Renal pelvis (tissue), 4 donors: ENCODE measurements around the gene AGAP2. TPM values are rescaled to one million over a fixed set of nuclear protein-coding genes. Genes with fewer than 3 reads are reported as not detected.

Experiments used
- DNase-seq: peaks from one replicate; pipeline ENCODE4 v3.0.0-alpha.2; 2013
- polyA plus RNA-seq, 3 donors: library from polyadenylated mRNA; unstranded; fragments of 120-200 nt; gene quantifications; one replicate each; pipeline ENCODE4 v1.2.1, GENCODE V29; 2013; ENCODE audit not compliant: insufficient read length in 3 of 3

Gene AGAP2
- polyA plus RNA-seq, 3 donors = 0.93 to 1.9 (median 1.5) TPM

- no peak for DNase-seq
These were observed 778 bp downstream of the AGAP2 start for GRCh38 chr12:57737467-57738460.

- no peak for DNase-seq
These were observed 1.6 kb downstream of the AGAP2 start for GRCh38 chr12:57736741-57737466.

- no peak for DNase-seq
These were observed 2.4 kb downstream of the AGAP2 start for GRCh38 chr12:57735952-57736740.

GRCh38 chr12:57735198-57735855, 3.2 kb downstream of the AGAP2 start:
- no peak for DNase-seq

GRCh38 chr12:57734591-57734990, 4.0 kb downstream of the AGAP2 start:
- DNase-seq = no peak

- DNase-seq = no peak
These were observed 4.6 kb downstream of the AGAP2 start for GRCh38 chr12:57733928-57734327.

GRCh38 chr12:57732726-57733593, 5.6 kb downstream of the AGAP2 start:
- no peak for DNase-seq

GRCh38 chr12:57732270-57732669, 6.3 kb downstream of the AGAP2 start:
- no peak for DNase-seq

- DNase-seq = no peak
These were observed 7.0 kb downstream of the AGAP2 start for GRCh38 chr12:57731411-57732080.

- no peak for DNase-seq
These were observed 8.0 kb downstream of the AGAP2 start for GRCh38 chr12:57730336-57731067.

GRCh38 chr12:57729321-57729844, 9.2 kb downstream of the AGAP2 start:
- DNase-seq = no peak

- no peak for DNase-seq
These were observed 10.7 kb downstream of the AGAP2 start for GRCh38 chr12:57727758-57728395.

- no peak for DNase-seq
These were observed 11.4 kb downstream of the AGAP2 start for GRCh38 chr12:57726884-57727757.

GRCh38 chr12:57726151-57726883, 12.2 kb downstream of the AGAP2 start:
- peak; percentile 58 for DNase-seq

GRCh38 chr12:57725851-57726150, 12.7 kb downstream of the AGAP2 start:
- DNase-seq = no peak

GRCh38 chr12:57724936-57725740, 13.4 kb downstream of the AGAP2 start:
- DNase-seq = no peak
